NCI-H1436 (cell line): Measurements from ENCODE around the gene COL18A1.

Experiments used
- DNase-seq: peaks from one replicate; lab custom pipeline; 2025; lab: John Stamatoyannopoulos, UW

Gene COL18A1

GRCh38 chr21:45401916-45402900, 2.8 kb upstream of the COL18A1 start:
- DNase-seq = no peak

- DNase-seq = no peak
These were observed 1.7 kb upstream of the COL18A1 start for GRCh38 chr21:45403133-45403824.

GRCh38 chr21:45403825-45404729, 888 bp upstream of the COL18A1 start:
- no peak for DNase-seq

- DNase-seq = no peak
These were observed 380 bp downstream of the COL18A1 start for GRCh38 chr21:45405271-45405818.

- peak; percentile 12 for DNase-seq
These were observed 1.1 kb downstream of the COL18A1 start for GRCh38 chr21:45405819-45406762.

- DNase-seq = no peak
These were observed 2.0 kb downstream of the COL18A1 start for GRCh38 chr21:45406801-45407628.

GRCh38 chr21:45407629-45408247, 2.8 kb downstream of the COL18A1 start:
- DNase-seq = no peak

- DNase-seq = no peak
These were observed 3.4 kb downstream of the COL18A1 start for GRCh38 chr21:45408271-45408791.

- no peak for DNase-seq
These were observed 3.9 kb downstream of the COL18A1 start for GRCh38 chr21:45408801-45409261.

GRCh38 chr21:45409466-45410150, 4.6 kb downstream of the COL18A1 start:
- no peak for DNase-seq

- no peak for DNase-seq
These were observed 5.3 kb downstream of the COL18A1 start for GRCh38 chr21:45410151-45410864.

GRCh38 chr21:45410865-45411809, 6.2 kb downstream of the COL18A1 start:
- no peak for DNase-seq

GRCh38 chr21:45411810-45412206, 6.8 kb downstream of the COL18A1 start:
- no peak for DNase-seq

GRCh38 chr21:45412491-45412890, 7.5 kb downstream of the COL18A1 start:
- no peak for DNase-seq

GRCh38 chr21:45412909-45413611, 8.1 kb downstream of the COL18A1 start:
- DNase-seq = no peak

GRCh38 chr21:45413922-45414321, 9.0 kb downstream of the COL18A1 start:
- DNase-seq = no peak
